SK-MEL-5 (cell line): ENCODE results near the gene DISC1. TPM values are rescaled to one million over a fixed set of nuclear protein-coding genes. Genes with fewer than 3 reads are reported as not detected.
A peak's percentile ranks its signal among the peaks of the same experiment; 100 is the strongest.
"Not testable (repeated sequence)": the region's sequence is repeated elsewhere in the genome, so short reads cannot be mapped to it uniquely, and the experiment has no call there.

Experiments
- DNase-seq: peaks from one replicate; pipeline ENCODE4 v3.0.0-alpha.2; 2016; ENCODE audit warnings: low read depth, low spot score
- in situ Hi-C: cut with HindIII; loops from 2 replicates; pipeline ENCODE4 v1.10.0; 2016; ENCODE audit warnings: low sequenced_read_pairs, high pct_unique_total_duplicates, low pct_unique_long_range_greater_than_20kb
- total RNA-seq: library from RNA; depleted of rRNA; stranded (reverse); fragments of >200 nt; shearing (Covaris generic); gene quantifications from 2 replicates; pipeline ENCODE4 v1.2.3, GENCODE V29; 2014

DISC1 gene
- total RNA-seq, 1 experiment from 2014 or later: 5.4 TPM

GRCh38 chr1:231761747-231762541 lies 135.4 kb downstream of the DISC1 start:
- no peak for DNase-seq
- in situ Hi-C loops: no loop called here

DNA sequence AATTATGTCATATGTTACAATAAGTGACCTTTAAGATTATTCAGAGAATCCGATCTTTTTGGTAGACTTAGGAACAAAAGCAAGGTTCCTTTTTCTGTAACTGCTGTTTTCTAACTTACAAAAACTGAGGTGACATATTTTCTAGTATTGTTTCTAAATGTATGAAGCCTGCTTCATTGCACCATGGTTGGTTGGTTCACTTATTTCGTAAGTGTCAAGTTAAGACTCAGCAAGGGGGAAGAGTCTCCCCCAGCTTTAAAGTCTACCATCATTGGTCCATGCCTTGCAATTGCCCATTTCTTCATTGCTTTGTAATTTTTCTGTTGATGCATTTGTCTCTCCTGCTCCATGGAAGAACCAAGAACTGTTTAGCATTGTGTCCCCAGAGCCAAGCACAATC lies 136.9 kb downstream of the DISC1 start:
- in situ Hi-C loops: no loop called here

DNA sequence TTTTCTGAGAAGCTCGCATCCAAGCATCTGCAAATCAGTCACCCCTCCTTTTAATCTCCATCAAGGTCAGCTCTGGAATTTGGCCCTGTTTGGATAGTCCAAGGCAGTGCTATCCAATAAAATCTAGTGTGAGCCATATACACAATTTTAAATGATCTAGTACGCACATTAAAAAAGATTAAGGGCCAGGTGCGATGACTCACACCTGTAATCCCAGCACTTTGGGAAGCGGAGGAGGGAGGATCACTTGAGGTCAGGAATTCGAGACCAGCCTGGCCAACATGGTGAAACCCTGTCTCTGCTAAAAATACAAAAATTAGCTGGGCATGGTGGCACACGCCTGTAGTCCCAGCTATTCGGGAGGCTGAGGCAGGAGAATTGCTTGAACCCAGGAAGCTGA lies 139.2 kb downstream of the DISC1 start:
- in situ Hi-C loops, DNase-seq: not testable (repeated sequence)

More for the DNA sequence above, 136.9 kb downstream of the DISC1 start:
- DNase-seq: no peak

- DNase-seq: no peak
- in situ Hi-C loops: no loop called here
These were observed 140.9 kb downstream of the DISC1 start for GRCh38 chr1:231767471-231767870.

DNA sequence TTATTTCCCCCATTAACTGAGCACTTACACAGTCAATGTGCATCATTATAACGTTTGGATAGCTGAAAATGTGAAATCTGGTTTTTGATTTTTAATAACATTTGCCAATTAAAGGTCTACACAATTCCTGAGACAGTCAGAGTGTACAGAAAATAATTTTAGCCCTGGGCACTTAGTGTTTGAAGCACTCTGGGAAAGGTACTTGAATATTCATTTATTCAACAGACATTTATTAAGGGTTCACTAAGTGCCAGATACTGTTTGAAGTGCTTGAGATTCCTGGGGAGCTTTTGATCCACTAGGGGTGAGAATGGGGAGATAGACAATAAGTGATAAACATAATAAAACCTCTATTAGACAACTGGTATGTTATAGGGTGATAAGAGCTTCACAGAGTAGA lies 141.8 kb downstream of the DISC1 start:
- in situ Hi-C loops: no loop called here
- no peak for DNase-seq

- in situ Hi-C loops: no loop called here
These were observed 144.1 kb downstream of the DISC1 start for GRCh38 chr1:231770506-231771175.

DNA sequence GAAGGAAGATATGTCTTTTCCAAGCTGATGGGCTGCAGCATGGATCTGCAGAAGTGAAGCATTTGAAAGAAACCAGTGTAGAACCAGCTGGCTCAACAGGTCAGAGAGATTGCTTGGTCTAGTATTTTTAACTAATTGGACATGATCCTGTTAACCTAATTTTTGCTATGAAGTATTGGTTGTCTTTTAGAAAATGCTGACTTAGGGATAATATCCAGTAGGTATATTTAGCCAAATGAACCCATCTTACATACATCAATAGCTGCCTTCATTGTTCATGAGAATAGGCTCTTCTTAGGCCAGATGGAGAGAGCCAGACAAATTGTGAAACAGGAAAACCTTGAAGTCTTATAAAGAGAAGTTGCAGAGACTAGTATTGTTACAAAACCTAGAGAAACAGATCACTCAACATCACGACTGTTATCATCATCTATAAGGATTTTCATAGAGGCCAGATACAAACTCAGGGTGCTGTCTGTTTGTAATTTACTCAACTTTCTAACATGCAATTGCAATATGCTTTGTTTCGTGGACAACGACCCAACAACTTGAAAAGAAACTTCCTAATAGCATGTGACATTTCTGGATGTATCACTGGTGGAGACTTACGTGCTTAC lies 148.2 kb downstream of the DISC1 start:
- no peak for DNase-seq
- in situ Hi-C loops: no loop called here

More at GRCh38 chr1:231770506-231771175, 144.1 kb downstream of the DISC1 start:
- DNase-seq: no peak

- no peak for DNase-seq
- in situ Hi-C loops: no loop called here
These were observed 149.6 kb downstream of the DISC1 start for GRCh38 chr1:231776010-231776756.

DNA sequence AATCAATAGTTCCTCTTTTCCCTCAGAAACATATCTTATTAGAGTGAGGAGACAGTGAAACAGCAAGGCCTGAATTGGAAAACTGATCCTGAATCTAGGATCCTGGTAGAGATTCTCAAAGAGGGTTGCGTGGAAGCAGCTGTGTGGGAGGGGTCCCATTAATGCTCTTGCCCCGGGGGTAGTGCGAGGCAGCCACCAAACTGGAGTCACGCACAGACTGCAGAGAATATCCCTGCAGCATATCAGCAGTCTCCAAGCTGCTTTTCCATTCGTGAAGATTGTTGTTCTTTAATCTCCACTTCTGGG lies 150.1 kb downstream of the DISC1 start:
- in situ Hi-C loops: no loop called here
- no peak for DNase-seq

GRCh38 chr1:231778009-231778719 lies 151.6 kb downstream of the DISC1 start:
- DNase-seq: peak; percentile 67
- in situ Hi-C loops: no loop called here

DNA sequence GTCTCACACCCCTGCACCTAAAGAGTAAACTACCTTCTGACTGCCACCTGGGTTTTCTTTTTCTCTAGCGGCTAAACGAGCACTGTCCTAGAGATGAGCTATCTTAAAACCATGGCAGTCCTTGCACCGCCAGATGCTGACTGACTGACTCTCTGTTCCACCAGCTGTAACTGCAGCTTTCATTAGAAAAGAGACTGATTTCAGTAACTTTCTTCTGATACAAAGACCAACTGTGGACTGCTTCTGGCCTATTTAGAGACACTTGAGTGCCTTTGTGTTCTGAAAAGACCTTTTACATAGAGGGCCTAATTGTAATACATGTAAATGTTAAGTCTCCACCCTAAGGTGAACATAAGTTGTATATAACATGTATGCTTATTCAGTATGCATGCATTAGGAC lies 152.5 kb downstream of the DISC1 start:
- no peak for DNase-seq

DNA sequence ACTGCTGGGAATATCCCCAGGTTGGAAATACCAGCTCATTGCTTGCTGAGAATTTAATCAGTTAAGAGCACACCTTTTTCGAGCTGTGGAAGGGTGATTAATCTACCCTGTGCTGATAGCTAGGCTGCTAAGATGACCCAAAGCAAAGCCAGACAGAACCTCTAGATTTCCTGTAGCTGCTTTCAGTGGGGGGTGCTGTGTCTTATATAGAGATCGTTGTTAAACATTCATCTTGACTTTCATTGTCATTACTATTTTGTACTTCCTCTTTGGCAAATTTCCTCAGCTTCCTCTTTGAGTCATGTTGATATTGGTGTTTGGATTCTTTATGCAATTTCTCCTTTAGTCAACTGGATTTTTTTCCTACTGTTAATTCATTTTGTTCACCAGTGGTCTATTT lies 155.3 kb downstream of the DISC1 start:
- in situ Hi-C loops: no loop called here
- DNase-seq: no peak

More for the DNA sequence above, 152.5 kb downstream of the DISC1 start:
- in situ Hi-C loops: no loop called here

GRCh38 chr1:231785073-231785472 lies 158.5 kb downstream of the DISC1 start:
- in situ Hi-C loops: not testable (repeated sequence)

DNA sequence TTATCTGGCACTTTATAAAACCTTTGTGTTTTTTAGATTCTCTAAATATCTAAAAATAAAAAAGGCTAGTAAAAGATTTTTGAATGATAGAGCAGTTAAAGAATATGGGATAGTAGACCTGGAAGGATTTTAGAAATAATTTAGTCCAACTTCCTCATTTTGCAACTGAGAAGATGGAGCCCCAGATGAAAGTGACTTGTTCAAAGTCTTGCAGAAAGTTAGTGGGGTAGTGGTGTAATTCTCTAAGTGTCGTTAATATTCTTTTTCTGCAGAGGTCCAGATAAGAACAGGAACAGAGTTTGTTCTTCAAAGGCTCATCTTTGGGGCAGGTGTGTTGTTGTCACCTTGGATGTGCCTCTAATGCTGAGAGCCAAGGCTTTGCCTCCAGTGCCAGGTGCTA lies 159.5 kb downstream of the DISC1 start:
- no peak for DNase-seq
- in situ Hi-C loops: no loop called here

More at GRCh38 chr1:231785073-231785472, 158.5 kb downstream of the DISC1 start:
- not testable (repeated sequence) for DNase-seq

DNA sequence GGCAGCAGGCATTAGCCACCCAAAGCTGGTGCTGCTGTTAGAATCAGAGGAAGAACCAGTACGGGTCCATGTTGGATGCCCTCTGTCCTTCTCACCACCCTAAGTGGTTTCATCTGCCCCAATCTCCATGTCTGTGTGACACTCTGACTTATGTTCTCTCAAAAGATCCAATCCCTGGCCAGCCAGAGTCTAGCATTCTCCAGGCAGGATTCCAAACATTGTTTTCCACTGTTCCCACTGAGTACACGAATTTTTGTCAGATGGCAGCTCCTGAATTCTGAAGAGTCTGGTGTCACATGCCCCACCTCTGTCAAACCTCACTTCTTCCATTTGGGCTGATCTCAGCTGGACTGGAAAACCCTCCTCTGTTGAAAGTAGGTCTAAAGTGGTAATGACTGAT lies 166.0 kb downstream of the DISC1 start:
- DNase-seq: no peak
- in situ Hi-C loops: no loop called here

GRCh38 chr1:231793893-231794292 lies 167.3 kb downstream of the DISC1 start:
- no peak for DNase-seq
- in situ Hi-C loops: no loop called here

DNA sequence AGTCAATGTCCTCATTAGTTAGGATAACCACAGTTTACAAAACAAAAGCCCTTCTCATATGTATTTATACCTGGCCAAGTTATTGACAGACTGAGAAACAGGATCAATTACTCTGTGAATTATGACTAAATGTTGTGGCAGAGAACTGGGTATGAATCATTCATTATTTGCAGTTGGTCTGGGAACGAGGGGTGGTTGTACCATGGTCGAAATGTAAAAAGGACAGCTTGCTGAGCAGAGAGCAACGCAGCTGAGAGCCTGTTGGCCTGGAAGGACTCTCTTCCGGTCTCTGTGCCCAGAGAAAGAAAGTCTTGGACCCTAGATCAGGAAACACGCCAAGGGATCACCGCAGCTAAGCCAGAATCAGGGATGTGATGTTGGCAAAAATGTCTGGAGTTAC lies 169.6 kb downstream of the DISC1 start:
- no peak for DNase-seq
- in situ Hi-C loops: no loop called here
